HepG2 (cell line): ENCODE results near the gene KTI12. TPM values are rescaled to one million over a fixed set of nuclear protein-coding genes. Genes with fewer than 3 reads are reported as not detected.

Source experiments
- DMAP1 ChIP-seq: IDR thresholded peaks from 2 replicates; pipeline ENCODE4 v1.6.1; 2016
- FUBP1 ChIP-seq: sonication (generic); formaldehyde crosslinking; IDR thresholded peaks from 2 replicates; pipeline ENCODE4 v1.5.1; 2020; ENCODE audit warnings: missing genetic modification reagents, mild to moderate bottlenecking, borderline replicate concordance
- HDAC2 ChIP-seq: sonication (generic); formaldehyde crosslinking; IDR thresholded peaks from 2 replicates; pipeline ENCODE4 v1.4.0; 2020; ENCODE audit warnings: missing genetic modification reagents
- IRF1 ChIP-seq: sonication (generic); formaldehyde crosslinking; IDR thresholded peaks from 2 replicates; pipeline ENCODE4 v1.4.0; 2020; ENCODE audit warnings: low read depth, mild to moderate bottlenecking, missing genetic modification reagents
- IRF2 ChIP-seq: IDR thresholded peaks from 2 replicates; pipeline ENCODE4 v1.6.1; 2018; ENCODE audit warnings: missing genetic modification reagents, missing compliant biosample characterization
- MEIS1 ChIP-seq: sonication (generic); formaldehyde crosslinking; IDR thresholded peaks from 2 replicates; pipeline ENCODE4 v1.9.0; 2021; ENCODE audit warnings: mild to moderate bottlenecking, missing genetic modification reagents, moderate library complexity, borderline replicate concordance
- MLLT10 ChIP-seq: sonication (generic); formaldehyde crosslinking; IDR thresholded peaks from 2 replicates; pipeline ENCODE4 v1.4.0; 2020; ENCODE audit warnings: missing genetic modification reagents
- MZF1 ChIP-seq: sonication (generic); formaldehyde crosslinking; IDR thresholded peaks from 2 replicates; pipeline ENCODE4 v1.8.1; 2023; ENCODE audit warnings: mild to moderate bottlenecking, missing genetic modification reagents, borderline replicate concordance
- RELA ChIP-seq: sonication (generic); formaldehyde crosslinking; IDR thresholded peaks from 2 replicates; pipeline ENCODE4 v1.4.0; 2020; ENCODE audit warnings: missing genetic modification reagents
- SALL2 ChIP-seq: sonication (generic); formaldehyde crosslinking; IDR thresholded peaks from 2 replicates; pipeline ENCODE4 v1.8.1; 2023; ENCODE audit warnings: mild to moderate bottlenecking, missing genetic modification reagents, inconsistent platforms
- SNAPC4 ChIP-seq: sonication (generic); formaldehyde crosslinking; IDR thresholded peaks from 2 replicates; pipeline ENCODE4 v1.4.0; 2020; ENCODE audit warnings: mild to moderate bottlenecking, missing genetic modification reagents
- SP140L ChIP-seq: sonication (generic); formaldehyde crosslinking; IDR thresholded peaks from 2 replicates; pipeline ENCODE4 v1.4.0; 2020; ENCODE audit warnings: missing genetic modification reagents, borderline replicate concordance
- STAG1 ChIP-seq: sonication (generic); formaldehyde crosslinking; IDR thresholded peaks from 2 replicates; pipeline ENCODE4 v1.4.0; 2020; ENCODE audit warnings: missing genetic modification reagents
- ZNF326 ChIP-seq: sonication (generic); formaldehyde crosslinking; IDR thresholded peaks from 2 replicates; pipeline ENCODE4 v1.4.0; 2020; ENCODE audit warnings: missing genetic modification reagents, borderline replicate concordance
- ZNF883 ChIP-seq: sonication (generic); formaldehyde crosslinking; IDR thresholded peaks from 2 replicates; pipeline ENCODE4 v1.5.1; 2020; ENCODE audit warnings: mild to moderate bottlenecking, missing genetic modification reagents; ENCODE audit errors: not compliant biosample characterization
- polyA plus RNA-seq, 8 experiments: library from polyadenylated mRNA; depleted of rRNA in 3 of 8; stranded (reverse) in 7 of 8; unstranded in 1 of 8; fragments of >200 nt; fragmentation: Illumina TruSeq in 4 of 8; extraction: Trizol in 4 of 8; gene quantifications; 2 replicates each; pipeline versions ENCODE4 v1.2.1 to v1.2.3, GENCODE V29; 2011 to 2016; ENCODE audit warnings: low read depth in 4 of 8, missing spikeins in 1 of 8, mixed read lengths in 1 of 8; ENCODE audit not compliant: insufficient read depth in 1 of 8
- total RNA-seq, 5 experiments: library from RNA; depleted of rRNA; stranded (reverse); fragments of >200 nt; fragmentation: Illumina TruSeq; extraction: Trizol; gene quantifications; 2 replicates each; pipeline ENCODE4 v1.2.3, GENCODE V29; 2016; ENCODE audit warnings: low read depth in 1 of 5
- TF ChIP-seq, protein P1 (sequence below): sonication (generic); formaldehyde crosslinking; IDR thresholded peaks from 2 replicates; pipeline ENCODE4 v1.9.0; 2021; ENCODE audit warnings: missing genetic modification reagents, mild to moderate bottlenecking, borderline replicate concordance
- TF ChIP-seq, protein P2 (sequence below): sonication (generic); formaldehyde crosslinking; IDR thresholded peaks from 2 replicates; pipeline ENCODE4 v1.8.1; 2023; ENCODE audit warnings: mild to moderate bottlenecking, missing genetic modification reagents
- TF ChIP-seq, protein P3 (sequence below): sonication (generic); formaldehyde crosslinking; IDR thresholded peaks from 2 replicates; pipeline ENCODE4 v1.4.0; 2020; ENCODE audit warnings: mild to moderate bottlenecking, missing genetic modification reagents

Gene KTI12
- total and polyA plus RNA-seq, 2 of the 13 experiments (the other 11 are each of a cell fraction or from before 2014, with no cell fraction given): 7.4 to 10.2 TPM

GRCh38 chr1:52056163-52056936 lies 22.7 kb upstream of the KTI12 start, which contains the start of gene BTF3L4 (continued):
- TF ChIP-seq, protein P1, sequence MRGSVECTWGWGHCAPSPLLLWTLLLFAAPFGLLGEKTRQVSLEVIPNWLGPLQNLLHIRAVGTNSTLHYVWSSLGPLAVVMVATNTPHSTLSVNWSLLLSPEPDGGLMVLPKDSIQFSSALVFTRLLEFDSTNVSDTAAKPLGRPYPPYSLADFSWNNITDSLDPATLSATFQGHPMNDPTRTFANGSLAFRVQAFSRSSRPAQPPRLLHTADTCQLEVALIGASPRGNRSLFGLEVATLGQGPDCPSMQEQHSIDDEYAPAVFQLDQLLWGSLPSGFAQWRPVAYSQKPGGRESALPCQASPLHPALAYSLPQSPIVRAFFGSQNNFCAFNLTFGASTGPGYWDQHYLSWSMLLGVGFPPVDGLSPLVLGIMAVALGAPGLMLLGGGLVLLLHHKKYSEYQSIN: no peak
- TF ChIP-seq SP140L (CRISPR knock-in tag) (no peak), DMAP1 (peak; percentile 92), SALL2 (no peak), MLLT10 (CRISPR knock-in tag) (no peak), FUBP1 (CRISPR knock-in tag) (no peak), MEIS1 (CRISPR knock-in tag) (no peak), HDAC2 (CRISPR knock-in tag) (peak; percentile 20), IRF1 (CRISPR knock-in tag) (no peak), STAG1 (CRISPR knock-in tag) (no peak; the same call in 1 of the 2 replicates), SNAPC4 (no peak), IRF2 (CRISPR knock-in tag) (peak; percentile 70; the same call in 1 of the 2 replicates), RELA (CRISPR knock-in tag) (no peak), MZF1 (no peak), ZNF883 (CRISPR knock-in tag) (peak; percentile 78), ZNF326 (CRISPR knock-in tag) (no peak)
- TF ChIP-seq, protein P2, sequence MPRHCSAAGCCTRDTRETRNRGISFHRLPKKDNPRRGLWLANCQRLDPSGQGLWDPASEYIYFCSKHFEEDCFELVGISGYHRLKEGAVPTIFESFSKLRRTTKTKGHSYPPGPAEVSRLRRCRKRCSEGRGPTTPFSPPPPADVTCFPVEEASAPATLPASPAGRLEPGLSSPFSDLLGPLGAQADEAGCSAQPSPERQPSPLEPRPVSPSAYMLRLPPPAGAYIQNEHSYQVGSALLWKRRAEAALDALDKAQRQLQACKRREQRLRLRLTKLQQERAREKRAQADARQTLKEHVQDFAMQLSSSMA (CRISPR knock-in tag): peak; percentile 82
- TF ChIP-seq, protein P3, sequence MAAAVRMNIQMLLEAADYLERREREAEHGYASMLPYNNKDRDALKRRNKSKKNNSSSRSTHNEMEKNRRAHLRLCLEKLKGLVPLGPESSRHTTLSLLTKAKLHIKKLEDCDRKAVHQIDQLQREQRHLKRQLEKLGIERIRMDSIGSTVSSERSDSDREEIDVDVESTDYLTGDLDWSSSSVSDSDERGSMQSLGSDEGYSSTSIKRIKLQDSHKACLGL (CRISPR knock-in tag): peak; percentile 38; the same call in 1 of the 2 replicates
